Cerebellar nuclear complex (tissue), 1 donor: ENCODE measurements around the gene SUPT6H.
A peak's percentile ranks its signal among the peaks of the same experiment; 100 is the strongest.

ENCODE experiments used
- DNase-seq, 2 experiments: peaks; one replicate each; lab custom pipeline; 2025; lab: John Stamatoyannopoulos, UW

The SUPT6H gene

GRCh38 chr17:28661635-28662526 lies at the start of gene SUPT6H, which contains the start of gene SDF2:
SUPT6H (plus strand) TSS chr17:28662205; CDS start chr17:28673402, 11,197 bp downstream.
SDF2 (minus strand) TSS chr17:28661906; CDS start chr17:28661876, 30 bp downstream.
- peak; percentile 34 to 69 for DNase-seq

- DNase-seq: no peak
Observed at GRCh38 chr17:28612531-28612930, 49.5 kb upstream of the SUPT6H start.

DNA sequence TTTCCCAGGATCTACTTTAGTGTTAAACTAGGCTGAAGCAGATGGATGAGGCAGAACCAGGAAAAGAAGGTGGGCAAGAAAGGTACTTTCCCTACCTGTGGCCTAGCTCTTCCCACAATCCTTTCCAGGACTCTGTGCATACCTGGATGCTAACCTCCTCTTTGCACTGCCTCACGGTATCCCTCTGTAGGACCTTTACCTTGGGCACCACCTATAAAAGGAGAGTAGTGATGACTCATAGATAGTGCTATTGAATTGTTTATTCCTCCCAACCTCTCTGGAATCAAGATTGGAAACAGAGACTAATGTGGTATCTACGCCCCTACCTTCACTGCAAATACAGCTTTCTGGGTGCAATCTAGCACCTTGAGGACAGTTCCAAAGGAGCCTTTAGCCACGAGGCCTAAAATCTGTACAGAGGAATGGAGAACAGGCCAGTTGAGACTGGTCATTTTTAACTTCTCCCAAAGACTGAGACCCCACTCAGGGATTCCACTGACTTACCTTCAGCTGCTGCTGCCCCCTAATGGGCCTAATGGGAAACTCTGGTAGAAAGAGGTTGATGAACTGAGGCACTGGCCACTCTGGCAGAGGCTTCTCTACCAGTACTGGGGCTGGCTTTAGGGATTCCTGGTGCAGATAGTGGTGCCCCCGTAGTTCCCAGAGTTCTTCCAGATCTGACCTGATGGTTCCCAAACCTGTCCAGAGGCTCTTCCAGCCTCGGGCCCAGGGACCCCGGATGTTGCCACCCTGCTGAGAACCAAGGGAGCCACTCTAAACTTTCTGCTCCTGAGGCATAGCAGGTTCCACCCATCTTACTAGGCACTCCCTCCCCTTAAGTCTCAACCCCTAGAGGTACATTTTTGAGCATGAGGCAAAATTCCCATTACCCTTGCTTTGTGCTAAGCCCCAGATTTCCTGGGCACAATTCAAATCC lies 48.8 kb upstream of the SUPT6H start:
- no peak for DNase-seq

- no peak for DNase-seq
Observed at GRCh38 chr17:28613931-28614381, 48.0 kb upstream of the SUPT6H start, which contains the start of gene RSKR. RSKR (minus strand) TSS chr17:28614185; CDS start chr17:28614161, 24 bp downstream.

- DNase-seq: no peak
Observed at GRCh38 chr17:28615260-28615940, 46.6 kb upstream of the SUPT6H start.

GRCh38 chr17:28616281-28616680 lies 45.7 kb upstream of the SUPT6H start:
- DNase-seq: no peak

GRCh38 chr17:28618464-28618863 lies 43.5 kb upstream of the SUPT6H start:
- DNase-seq: no peak

GRCh38 chr17:28620010-28620409 lies 42.0 kb upstream of the SUPT6H start:
- no peak for DNase-seq

- no peak for DNase-seq
Observed at GRCh38 chr17:28622186-28622585, 39.8 kb upstream of the SUPT6H start.

GRCh38 chr17:28623696-28624095 lies 38.3 kb upstream of the SUPT6H start:
- DNase-seq: no peak

- no peak for DNase-seq
Observed at GRCh38 chr17:28624148-28624547, 37.9 kb upstream of the SUPT6H start.

DNA sequence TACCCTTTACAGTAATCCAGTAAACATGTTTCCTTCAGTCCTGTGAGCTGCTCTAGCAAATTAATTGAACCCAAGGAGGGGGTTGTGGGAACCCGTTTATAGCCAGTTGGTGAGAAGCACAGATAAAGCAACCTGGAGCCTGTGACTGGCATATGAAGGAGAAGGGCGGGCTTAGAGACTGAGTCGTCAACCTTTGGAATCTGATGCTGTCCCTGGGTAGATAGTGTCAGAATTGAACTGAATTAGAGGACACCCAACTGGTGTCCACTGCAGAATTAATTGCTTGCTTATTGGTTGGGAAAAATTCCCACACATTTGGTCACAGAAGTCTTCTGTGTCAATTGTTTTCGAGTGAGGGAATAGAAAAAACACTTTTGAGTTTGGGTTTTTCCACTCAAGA lies 35.2 kb upstream of the SUPT6H start:
- DNase-seq: no peak

GRCh38 chr17:28634206-28634865 lies 27.7 kb upstream of the SUPT6H start:
- no peak for DNase-seq

DNA sequence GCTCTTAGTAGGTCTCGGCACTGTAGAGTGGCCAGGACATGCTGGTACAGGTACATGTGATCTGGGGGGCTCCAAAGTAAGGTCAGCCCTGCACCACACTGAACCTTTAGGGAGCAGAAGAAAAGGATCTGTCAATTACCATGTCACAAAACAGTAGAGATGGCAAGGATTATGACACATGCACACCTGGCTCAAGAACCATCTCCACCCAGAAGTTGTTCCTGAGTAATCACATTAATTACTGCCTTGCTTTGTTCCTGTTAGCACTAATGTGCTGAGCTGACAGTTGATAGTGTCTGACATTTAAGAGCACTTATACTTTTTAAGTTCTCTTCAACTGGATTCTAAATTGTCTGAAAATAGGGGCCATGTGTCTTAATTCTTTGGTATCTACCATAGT lies 26.5 kb upstream of the SUPT6H start:
- no peak for DNase-seq

DNA sequence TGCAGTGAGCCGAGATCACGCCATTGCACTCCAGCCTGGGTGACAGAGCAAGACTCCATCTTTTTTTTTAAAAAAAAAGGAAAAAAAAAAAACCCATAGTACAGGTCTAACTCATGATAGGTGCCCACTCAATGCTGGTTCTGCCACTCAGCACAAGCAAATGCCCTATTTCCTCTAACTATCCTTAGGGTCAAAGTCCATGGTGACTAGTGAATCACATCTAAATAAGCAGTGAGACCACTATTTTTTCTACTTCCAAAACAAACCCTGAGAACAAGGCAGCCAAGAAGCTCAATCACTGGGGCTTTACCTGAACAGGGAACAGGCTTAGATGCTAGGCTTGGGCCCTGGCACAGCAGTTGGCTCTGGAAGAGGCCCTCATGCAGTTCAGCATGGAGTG lies 20.4 kb upstream of the SUPT6H start:
- no peak for DNase-seq

GRCh38 chr17:28643983-28644786 lies 17.8 kb upstream of the SUPT6H start:
- peak in 1 of 2 experiments; percentile 4 for DNase-seq

DNA sequence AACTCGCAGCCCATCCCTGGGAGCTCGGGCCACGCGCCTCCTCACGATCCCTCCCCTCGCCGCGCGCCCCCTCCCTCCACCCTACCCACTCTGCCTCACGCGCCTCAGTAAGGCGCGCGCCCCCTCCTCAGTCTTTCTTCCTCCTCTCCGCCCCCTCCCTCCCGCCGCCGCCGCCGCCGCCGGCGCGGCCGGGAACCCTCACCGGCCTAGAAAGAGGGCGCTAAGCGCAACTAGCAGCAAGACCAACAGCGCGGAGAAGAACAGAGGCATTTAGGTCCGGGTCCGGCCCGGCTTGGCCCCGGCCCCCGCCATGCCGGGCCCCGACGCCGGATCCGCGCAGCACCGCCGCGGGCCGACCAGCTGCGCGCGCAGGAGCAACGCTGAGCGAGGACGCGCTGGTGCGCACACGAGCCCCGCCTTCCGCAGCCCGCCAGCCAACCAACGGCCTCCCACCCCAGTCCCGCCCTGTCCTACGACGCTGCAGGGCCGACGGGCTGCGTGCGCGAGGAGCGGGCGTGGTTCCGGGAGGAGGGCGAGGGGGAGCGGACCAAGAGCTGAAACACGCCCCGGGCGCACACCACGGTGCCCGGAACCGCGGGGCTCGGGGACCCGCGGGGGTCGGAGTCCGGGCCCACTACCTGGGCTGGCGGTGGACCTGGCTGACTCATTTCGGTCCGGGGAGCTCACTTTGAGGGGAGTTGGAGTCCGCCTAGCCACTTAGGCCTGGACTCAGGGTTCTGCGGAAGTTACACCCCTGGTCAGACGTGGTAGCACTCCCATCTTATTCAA lies 17.0 kb upstream of the SUPT6H start, which contains the start of gene BLTP2:
Gene BLTP2, minus strand, starts transcription at position 372 of the 789 bp plus-strand sequence. Its CDS starts 102 bp downstream, at position 270.
- DNase-seq: peak; percentile 20 to 83

DNA sequence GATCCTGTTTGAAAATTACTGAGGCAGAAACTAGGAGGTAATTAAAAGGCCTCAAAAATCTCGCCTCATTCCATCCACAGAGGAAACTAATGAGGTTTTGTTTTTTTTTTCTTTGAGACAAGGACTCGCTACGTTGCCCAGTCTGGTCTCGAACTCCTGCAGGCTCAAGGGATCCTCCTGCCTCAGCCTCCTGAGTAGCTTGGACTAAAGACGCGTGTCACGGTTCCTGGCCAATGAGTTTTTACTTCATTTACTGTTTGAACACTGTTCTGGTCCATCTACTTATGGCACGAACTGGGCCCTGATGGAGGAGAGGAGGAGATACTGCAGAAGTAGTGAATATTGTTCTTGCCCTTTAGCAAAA lies 16.4 kb upstream of the SUPT6H start:
- DNase-seq: no peak

GRCh38 chr17:28646039-28646754 lies 15.8 kb upstream of the SUPT6H start:
- DNase-seq: no peak
